Measurements from ENCODE around the gene HINT3. TPM values are rescaled to one million over a fixed set of nuclear protein-coding genes. Genes with fewer than 3 reads are reported as not detected.

The HINT3 gene
- total RNA-seq, 2 experiments from 2014 or later = 8.5 to 8.6 TPM

DNA sequence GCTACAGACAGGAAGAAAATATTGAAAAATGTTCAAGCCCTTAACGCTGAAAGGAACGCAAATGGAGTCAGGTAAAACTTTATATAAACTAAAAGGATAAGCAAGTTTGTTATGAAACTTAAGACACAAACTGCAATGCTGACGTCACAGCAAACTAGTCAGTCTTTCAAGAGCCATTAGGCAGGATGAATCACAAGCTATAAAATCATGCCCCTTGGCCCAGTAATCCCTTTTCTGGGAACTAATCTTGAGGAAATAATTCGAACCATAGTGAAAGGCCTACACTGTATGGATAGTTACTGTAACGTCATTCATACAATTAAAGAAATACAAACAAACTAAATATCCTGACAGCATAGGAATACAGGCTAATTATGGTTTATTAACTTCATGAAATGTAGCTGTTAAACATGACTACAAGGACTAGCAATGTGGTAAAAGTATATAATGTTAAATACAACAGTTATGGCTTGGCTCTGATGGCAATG lies 42.7 kb upstream of the HINT3 start:
- DNase-seq = no peak
- no peaks in the 10 kb centered on the region for H3K27me3 Mint-ChIP-seq
- no peak overlapping the region for H3K4me3 Mint-ChIP-seq
- no peaks in the 10 kb centered on the region for H3K9me3 Mint-ChIP-seq
- peaks cover 45% of the 10 kb centered on the region for H3K36me3 Mint-ChIP-seq (ENCODE audit: low read depth)
- intact Hi-C loops (cut with micrococcal nuclease) = no loop called here
- no peak overlapping the region for H3K27ac Mint-ChIP-seq
- ChIA-PET CTCF (interaction anchor here (1.1 to 7.6 kb wide), 4 partner anchors 14 to 133 kb away, joined by 3 to 92 read pairs (median 6); partner anchors contain the start of genes HINT3 and NCOA7), POLR2A (interaction anchor here (0.8 kb wide), 1 partner anchor 11 kb away, joined by 3 read pairs; no protein-coding TSS in a partner anchor)
- TF ChIP-seq, protein P1, sequence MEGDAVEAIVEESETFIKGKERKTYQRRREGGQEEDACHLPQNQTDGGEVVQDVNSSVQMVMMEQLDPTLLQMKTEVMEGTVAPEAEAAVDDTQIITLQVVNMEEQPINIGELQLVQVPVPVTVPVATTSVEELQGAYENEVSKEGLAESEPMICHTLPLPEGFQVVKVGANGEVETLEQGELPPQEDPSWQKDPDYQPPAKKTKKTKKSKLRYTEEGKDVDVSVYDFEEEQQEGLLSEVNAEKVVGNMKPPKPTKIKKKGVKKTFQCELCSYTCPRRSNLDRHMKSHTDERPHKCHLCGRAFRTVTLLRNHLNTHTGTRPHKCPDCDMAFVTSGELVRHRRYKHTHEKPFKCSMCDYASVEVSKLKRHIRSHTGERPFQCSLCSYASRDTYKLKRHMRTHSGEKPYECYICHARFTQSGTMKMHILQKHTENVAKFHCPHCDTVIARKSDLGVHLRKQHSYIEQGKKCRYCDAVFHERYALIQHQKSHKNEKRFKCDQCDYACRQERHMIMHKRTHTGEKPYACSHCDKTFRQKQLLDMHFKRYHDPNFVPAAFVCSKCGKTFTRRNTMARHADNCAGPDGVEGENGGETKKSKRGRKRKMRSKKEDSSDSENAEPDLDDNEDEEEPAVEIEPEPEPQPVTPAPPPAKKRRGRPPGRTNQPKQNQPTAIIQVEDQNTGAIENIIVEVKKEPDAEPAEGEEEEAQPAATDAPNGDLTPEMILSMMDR (IDR thresholded peaks at IDR 0.05) = no peak
- peaks cover 33% of the 10 kb centered on the region for H3K4me1 Mint-ChIP-seq (ENCODE audit: low read depth)
- ATAC-seq = no peak

DNA sequence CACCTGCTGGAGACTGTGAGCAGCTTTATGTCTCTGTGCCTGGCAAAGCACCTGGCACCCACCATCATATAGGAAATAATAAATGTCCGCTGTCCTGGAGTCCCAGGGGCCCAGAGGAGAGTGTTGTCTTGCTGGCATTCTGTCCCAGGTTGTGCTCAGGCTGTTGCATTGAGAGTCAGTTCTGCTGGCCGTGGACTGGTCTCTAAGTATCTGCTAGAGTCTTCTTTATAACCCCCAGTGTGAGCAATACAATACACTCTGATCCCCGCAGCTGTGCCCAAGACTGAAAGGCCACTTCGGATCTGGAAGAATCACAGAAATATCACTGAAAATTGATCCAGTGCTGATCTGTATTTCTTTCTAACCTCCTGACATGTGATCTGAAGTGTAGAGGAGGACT lies 38.3 kb upstream of the HINT3 start:
- no peaks in the 10 kb centered on the region for H3K27me3 Mint-ChIP-seq
- DNase-seq = no peak
- ChIA-PET CTCF (interaction anchor here (0.7 to 7.6 kb wide), 6 partner anchors 12 to 128 kb away, joined by 3 to 92 read pairs (median 4); partner anchors contain the start of gene HINT3), POLR2A (interaction anchor here (0.9 to 2.5 kb wide), 6 partner anchors 8 to 137 kb away, joined by 3 to 9 read pairs (median 3); partner anchors contain the start of genes NCOA7 and TRMT11)
- no peaks in the 10 kb centered on the region for H3K9me3 Mint-ChIP-seq
- intact Hi-C loops (cut with micrococcal nuclease) = loop anchor here (5.0 kb wide), 2 partner anchors 39 to 126 kb away; partner anchors contain the start of genes HINT3 and NCOA7
- H3K27ac Mint-ChIP-seq = peak overlapping the region; percentile 97
- ATAC-seq = no peak
- peak overlapping the region; percentile 85 for H3K4me3 Mint-ChIP-seq
- peaks cover 57% of the 10 kb centered on the region for H3K36me3 Mint-ChIP-seq (ENCODE audit: low read depth)
- TF ChIP-seq, protein P1 (IDR thresholded peaks at IDR 0.05) = no peak
- H3K4me1 Mint-ChIP-seq (ENCODE audit: low read depth) = peaks cover 27% of the 10 kb centered on the region

DNA sequence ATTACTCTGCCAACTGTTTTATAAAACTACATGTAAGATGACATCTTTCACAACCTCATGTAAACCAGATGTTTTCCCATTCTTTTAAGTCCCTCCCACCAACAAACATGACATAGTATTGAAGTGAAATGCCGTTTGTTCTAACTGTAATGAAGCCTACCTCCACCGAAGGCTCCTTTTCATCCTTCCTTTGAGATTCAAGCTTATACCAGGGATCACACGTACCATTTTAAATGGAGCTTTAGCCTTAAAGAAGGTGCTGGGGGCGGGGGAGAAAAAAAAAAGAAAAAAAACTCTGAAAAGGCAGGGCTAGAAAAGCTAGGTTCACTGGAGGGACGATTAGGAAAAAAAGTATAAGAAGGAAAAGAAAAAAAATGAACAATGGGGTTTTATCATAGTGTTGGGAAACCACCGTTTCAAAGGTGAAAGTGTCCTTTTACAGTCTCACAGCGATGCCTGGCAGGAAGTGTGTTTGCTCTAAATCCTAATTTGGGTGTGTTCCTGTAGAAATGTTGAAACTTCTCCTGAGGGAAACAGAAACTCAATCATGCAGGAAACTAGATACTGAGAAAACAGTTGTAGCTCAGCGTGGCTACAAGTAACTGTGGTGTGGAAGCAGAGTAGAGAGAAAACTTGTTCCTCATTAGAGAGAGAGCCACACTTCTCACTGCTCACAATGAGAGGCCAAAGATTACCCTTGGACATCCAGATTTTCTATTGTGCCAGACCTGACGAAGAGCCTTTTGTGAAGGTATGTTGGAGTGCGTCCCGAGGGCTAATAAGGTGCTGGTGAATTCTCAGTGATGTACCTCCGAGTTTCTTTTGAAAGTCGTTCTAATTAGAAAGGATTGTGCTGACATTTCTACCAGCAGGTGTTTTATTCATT lies 37.6 kb upstream of the HINT3 start:
- CTCF ChIA-PET = interaction anchor here (0.7 to 7.6 kb wide), 12 partner anchors 9 to 138 kb away, joined by 3 to 92 read pairs (median 4); partner anchors contain the start of genes HINT3 and NCOA7
- peak; percentile 97 for ATAC-seq
- Mint-ChIP-seq H3K4me1 (ENCODE audit: low read depth) (peaks cover 34% of the 10 kb centered on the region), H3K27ac (peak overlapping the region; percentile 97), H3K27me3 (no peaks in the 10 kb centered on the region), H3K4me3 (peak overlapping the region; percentile 85), H3K9me3 (no peaks in the 10 kb centered on the region), H3K36me3 (ENCODE audit: low read depth) (peaks cover 63% of the 10 kb centered on the region)
- intact Hi-C loops (cut with micrococcal nuclease) = loop anchor here (5.0 kb wide), 2 partner anchors 38 to 127 kb away; partner anchors contain the start of genes HINT3 and NCOA7
- POLR2A ChIA-PET = interaction anchor here (0.9 to 2.5 kb wide), 8 partner anchors 9 to 138 kb away, joined by 3 to 9 read pairs (median 3); partner anchors contain the start of genes HINT3, NCOA7 and TRMT11
- DNase-seq = peak; percentile 67
- TF ChIP-seq, protein P1 (IDR thresholded peaks at IDR 0.05) = no peak

DNA sequence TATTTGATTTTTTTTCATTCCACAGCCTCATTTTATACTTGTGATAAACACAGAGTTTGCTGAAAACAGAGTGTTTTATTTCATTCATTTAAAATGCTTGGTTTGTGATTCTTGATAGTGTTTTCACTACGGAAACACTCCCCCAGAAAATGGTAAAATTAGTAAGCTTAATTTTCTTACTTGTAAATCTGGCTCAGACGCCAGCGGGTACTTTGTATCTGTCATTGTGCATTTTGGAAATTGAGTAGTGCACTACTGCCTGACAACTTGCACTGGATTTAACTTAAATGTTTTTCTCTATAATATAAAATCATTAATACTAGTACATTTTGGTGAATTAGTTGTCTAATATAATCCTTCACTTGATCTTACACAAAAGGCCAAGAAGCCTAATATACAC lies 37.0 kb upstream of the HINT3 start:
- Mint-ChIP-seq H3K4me3 (peak overlapping the region; percentile 85), H3K27ac (peak overlapping the region; percentile 97), H3K36me3 (ENCODE audit: low read depth) (peaks cover 68% of the 10 kb centered on the region), H3K9me3 (no peaks in the 10 kb centered on the region), H3K4me1 (ENCODE audit: low read depth) (peaks cover 36% of the 10 kb centered on the region), H3K27me3 (no peaks in the 10 kb centered on the region)
- ATAC-seq = no peak
- no peak for DNase-seq
- ChIA-PET CTCF (interaction anchor here (1.0 to 7.6 kb wide), 8 partner anchors 9 to 139 kb away, joined by 3 to 92 read pairs (median 8); partner anchors contain the start of genes HINT3 and NCOA7), POLR2A (interaction anchor here (1.0 to 2.5 kb wide), 4 partner anchors 11 to 139 kb away, joined by 3 to 9 read pairs (median 6); partner anchors contain the start of genes HINT3 and NCOA7)
- intact Hi-C loops (cut with micrococcal nuclease) = loop anchor here (5.0 kb wide), 2 partner anchors 38 to 127 kb away; partner anchors contain the start of genes HINT3 and NCOA7
- TF ChIP-seq, protein P1 (IDR thresholded peaks at IDR 0.05) = no peak

Data from activated CD8-positive, alpha-beta T cell treated with anti-CD3 and anti-CD28 coated beads for 36 hours (primary cell).